ENCODE results near the gene SNX10.

SNX10 gene

DNA sequence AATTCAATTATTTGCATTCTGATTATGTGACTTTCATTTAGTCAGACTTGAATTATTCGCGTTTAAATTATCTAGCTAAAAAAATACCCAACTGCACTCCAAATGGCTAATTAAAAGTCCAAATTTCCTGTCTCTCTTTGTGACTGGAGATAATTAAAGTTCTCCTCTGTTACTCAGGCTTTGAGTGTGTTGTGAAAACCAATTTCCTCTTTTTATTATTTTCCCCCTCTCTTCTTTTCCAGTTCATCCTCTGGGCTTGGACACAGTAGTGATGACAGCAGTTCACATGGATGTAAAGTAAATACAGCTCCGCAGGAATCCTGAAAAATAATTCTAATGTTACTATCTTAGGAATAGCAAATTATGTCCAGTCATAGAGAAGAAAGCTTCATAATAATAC, 80.6 kb downstream of the SNX10 start:
- DNase-seq = no peak

DNA sequence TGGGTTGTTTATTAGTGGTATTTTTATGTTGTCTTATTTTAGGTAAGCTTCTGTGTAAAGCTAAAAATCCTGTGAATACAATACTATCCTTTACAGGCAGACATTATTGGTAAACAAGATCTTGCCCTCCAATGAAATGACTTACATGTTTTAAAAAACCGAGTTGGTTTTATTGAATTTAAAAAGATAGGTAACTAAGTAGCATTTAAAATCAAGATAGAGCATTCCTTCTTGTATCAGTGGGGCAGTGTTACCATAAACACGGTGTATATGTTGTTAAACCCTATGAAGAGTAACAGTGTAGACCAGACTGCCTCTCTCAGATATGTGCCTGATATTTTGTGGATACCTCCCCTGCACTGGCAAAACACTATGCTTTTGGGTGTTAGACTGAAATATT, 81.0 kb downstream of the SNX10 start:
- DNase-seq = no peak

DNA sequence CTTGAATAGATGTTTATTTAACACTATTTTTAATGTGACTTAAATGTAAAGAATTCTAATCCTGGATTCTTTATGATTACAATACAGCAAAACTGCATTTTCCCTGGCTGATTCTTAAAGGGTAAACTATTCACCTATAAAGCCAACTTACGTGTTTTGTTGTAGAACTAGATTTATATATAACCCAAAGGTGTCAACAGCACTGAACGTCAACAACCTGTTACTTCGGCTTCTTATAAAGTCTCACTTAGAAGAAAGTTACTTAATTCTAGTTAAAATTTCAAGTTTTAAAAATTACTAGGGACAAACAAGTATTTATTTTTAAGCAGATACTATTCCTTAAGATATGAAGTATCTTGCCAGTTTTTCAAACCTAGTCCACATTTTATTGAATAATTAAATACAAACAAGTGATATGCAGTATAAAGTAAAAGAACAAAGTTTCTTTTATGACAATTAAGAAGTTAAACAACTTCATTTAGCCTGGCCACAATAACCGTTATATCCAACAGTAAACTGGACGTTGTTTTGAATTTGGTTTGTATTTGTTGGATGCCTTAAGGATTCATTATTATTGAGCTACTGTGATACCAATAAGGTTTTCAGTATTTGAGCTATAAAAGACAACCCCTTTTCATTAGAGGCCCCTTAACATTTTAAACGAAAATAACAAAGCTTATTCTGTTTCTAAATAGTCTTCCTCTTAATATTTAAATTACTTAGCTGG, 83.1 kb downstream of the SNX10 start:
- DNase-seq = no peak

DNA sequence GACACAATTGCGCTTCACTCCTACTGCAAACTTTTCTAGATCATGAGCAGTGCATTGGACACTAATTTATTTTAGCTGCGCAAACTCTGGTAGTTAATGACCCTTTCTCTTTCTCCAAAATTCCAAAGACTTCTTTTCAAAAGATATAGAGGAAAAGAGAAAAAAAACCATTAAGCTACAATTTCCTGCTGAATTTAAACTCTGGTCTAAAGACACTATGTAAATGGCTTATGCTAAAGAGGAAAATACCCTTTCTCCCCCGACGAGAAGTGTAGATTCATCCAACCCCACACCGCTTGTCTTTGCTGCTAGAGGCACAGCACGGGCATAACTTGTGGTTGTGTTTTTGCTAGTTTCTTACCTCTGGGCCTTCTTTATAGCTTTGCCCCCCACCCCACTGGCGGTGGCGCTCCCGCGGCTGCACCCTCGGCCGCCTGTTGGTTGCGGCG, 84.1 kb downstream of the SNX10 start:
- DNase-seq = no peak

DNA sequence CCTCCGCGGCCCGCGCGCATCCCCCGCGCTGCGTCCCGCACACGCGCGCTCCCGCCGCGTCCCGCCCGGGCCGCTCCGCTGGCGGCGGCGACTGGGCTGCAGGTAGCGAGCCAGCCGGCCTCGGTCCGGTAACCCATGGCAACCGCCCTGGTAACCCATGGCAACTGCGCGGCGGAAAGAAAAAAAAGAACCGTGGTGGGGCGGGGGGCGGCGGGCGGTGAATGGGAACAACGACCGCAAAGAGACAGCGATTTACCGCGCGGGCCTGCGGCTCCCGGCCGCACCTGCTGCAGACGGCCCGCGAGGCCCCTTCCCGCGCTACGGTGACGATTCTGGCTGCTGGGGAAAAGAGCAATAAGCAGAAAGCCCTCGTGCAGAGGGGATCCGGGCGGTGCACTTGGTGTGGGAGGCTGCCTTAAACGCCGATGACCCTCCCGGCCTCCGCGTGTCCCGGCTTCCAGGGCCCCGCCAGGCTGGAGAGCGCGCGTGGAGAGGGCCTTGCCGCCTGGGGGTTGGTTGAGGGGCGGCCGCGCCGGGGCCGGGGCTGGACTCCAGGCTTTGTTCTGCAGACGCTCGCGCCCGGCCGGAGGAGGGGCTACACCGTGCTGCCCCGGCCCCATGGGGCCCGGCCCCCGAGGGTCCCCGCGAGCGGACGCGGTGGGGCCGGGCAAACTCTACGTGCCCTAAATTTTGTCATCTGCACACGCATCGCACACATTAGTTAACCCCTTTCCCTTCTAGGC, 84.7 kb downstream of the SNX10 start:
- peak; percentile 56 for DNase-seq

DNA sequence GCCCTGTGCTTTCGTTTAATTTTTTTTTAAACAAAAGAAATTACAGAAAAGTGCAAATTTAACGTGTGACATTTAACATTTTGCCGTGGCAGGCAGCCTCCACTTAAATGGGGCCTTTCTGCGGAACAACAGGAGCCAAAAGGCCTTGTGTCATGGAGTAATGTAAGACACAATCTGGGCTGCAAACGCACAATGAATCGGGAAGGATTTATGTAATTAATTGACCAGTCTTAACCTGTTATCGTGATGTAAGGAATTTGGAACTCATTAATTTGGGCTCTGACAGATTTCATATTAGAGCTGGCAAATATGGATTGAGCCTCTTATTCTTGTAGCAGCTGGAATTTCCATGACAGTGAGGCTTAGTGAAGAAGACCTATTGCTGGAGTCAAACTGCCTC, 86.4 kb downstream of the SNX10 start:
- DNase-seq = no peak

DNA sequence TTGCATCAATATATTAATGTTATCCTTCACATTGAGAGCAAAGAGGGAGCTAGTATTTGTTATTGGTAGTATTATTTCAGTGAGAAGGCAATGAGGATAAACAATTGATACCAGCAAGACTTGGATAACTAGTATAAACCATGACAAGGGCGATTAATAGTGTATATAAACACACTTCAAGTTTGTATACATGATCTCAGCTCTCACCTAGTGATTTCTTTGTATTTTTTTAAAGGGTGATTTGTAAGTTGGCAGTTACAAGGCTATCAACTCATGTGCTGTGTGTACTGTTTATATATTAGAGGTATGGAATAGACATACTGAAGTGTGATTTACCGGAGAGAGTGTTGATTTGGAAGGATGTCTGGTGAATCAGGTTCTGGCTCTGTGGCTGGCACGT, 88.0 kb downstream of the SNX10 start:
- DNase-seq = no peak

DNA sequence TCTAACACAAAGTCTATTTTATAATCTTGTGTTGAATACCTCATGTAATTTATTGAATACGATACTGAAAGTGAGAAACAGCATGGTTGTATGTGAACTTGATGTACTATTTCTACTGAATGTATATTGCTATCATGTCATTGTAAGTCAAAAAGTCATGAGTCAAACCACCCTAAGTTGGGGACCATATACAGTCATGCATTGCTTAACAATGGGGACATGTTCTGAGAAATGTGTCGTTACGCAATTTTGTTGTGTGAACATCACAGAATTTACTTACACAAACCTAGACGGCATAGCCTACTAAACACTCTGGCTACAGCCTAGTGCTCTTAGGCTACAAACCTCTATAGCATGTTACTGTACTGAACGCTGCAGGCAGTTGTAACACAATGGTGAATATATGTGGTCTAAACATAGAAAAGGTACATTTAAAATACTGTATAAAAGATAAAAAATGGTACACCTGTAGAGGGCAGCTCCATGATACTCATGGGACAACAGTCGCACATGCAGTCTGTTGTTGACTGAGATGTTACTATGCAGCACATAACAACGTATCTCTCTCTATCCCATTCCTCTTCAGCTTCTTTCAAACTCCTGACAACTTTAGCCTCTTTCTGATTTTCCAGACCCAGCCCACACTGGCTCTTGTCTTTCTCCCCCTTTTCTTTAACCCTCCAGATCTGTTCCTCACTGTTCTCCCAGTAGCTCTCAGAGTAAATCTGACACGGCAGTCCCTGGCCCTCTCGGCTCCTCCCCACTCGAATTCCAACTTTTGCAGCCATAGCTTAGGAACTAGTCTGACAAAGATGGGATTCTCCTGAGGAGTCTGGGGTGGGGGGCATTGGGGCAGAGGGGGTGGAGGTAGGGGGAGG, 90.1 kb downstream of the SNX10 start:
- no peak for DNase-seq

DNA sequence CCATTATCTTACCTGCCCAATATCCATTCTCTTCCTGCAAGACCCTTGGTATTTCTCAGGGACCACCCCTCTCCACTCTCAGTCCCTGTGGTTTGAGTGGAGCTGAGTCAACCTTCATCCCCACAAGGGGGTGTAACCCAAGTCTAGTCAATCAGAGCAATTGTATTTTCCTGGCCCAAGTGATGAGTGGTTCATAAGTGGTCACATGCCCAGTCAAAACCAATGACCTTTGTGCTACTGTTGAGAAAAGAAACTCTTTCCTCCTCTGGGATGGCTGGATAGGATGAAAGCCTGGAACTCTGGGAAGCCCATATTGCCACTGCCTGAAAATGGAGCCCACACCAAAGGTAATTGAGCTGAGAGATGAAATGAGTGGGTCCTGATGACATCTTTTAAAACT, 93.6 kb downstream of the SNX10 start:
- DNase-seq = no peak

DNA sequence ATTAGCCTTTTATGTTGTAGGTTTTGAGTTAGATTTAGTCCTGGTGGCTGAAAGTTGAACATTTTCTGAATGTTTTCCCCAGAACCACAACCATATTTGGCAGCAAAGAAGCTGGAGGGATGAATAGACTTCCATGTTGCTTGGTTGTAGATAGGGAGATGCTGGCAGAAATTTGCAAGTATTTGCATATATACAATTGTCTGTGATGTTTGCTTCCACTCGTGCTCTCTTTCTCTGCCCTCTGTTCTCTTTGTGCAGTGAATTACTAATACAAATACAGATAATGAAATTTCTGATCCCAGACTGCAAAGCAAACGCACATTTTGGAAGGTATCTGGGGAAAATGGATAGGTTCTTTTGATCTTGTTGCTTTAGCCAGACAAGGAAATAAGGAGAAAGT, 96.1 kb downstream of the SNX10 start:
- DNase-seq = no peak

DNA sequence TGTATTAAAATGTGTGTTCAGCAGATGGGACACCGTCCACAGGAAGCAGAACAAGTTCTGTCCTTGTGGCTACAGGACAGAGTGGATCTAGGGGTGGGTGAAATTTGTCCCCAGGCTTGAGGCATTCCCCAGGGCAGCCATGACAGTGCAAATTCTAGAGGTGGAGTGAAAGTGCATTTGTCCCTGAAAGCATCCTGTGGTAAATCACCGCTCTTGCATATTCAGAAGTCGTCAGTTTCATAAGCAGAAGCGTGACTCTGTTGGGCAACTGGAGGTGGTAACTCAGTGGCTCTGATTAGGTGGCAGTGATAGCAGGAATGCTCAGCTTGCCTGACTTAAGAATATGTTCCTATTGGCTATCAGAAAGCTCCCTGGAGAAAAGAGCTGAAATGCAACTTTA, 96.6 kb downstream of the SNX10 start:
- no peak for DNase-seq

DNA sequence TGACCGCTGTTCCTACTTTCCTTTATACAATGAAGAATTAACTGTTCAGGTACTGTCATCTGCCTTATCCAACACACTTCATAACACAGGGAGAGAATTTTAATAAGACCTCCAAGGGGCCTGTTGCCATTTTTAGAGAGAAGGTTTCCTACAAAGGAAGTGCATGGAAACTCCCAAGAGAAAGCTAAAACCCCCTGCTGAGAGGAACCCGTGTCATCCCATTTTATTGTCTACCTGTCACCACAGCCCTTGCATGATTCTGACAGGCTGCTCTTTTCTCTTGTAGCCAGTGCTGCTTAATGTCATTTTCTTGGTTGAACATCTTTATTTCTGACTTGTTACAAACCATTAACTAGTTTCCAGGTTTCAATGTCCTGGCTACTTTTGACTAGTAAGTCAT, 98.4 kb downstream of the SNX10 start:
- no peak for DNase-seq

DNA sequence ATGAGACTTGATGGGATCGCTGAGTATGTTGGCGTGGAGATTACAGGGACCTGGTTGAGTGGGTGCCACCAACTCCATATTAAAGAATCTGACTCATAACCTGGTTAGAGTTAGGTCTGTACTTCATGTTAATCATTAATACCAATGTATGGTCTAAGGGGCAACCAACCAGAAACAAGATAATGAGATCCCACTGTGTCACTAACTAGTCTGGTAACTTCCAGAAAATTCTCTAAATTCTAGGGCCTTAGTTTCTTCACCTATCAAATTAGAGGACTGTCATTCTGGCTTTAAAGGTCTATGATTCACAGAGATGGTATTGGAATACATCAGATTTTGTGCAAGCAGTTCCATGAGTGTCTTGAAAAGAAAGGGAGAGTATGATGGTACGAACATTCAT, 102.2 kb downstream of the SNX10 start:
- no peak for DNase-seq

DNA sequence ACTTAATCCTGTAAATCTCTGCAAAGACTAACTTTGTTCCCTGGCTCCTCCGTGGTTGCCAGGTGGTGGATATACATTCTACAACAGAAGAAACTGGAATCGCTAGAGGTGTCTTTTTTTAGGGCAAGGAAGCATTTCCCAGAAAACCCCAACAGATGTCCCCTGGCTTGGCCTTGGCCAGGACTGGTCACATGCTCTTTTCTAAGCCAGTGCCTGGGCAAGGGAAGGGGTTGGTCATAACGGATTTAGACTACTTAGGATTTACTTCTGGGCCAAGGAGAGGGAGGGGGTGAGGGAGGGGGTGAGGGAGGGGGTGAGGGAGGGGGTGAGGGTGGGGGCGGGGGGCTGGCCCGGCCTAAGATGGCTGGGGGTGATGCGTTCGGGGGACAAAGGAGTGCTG, 105.7 kb downstream of the SNX10 start:
- no peak for DNase-seq

DNA sequence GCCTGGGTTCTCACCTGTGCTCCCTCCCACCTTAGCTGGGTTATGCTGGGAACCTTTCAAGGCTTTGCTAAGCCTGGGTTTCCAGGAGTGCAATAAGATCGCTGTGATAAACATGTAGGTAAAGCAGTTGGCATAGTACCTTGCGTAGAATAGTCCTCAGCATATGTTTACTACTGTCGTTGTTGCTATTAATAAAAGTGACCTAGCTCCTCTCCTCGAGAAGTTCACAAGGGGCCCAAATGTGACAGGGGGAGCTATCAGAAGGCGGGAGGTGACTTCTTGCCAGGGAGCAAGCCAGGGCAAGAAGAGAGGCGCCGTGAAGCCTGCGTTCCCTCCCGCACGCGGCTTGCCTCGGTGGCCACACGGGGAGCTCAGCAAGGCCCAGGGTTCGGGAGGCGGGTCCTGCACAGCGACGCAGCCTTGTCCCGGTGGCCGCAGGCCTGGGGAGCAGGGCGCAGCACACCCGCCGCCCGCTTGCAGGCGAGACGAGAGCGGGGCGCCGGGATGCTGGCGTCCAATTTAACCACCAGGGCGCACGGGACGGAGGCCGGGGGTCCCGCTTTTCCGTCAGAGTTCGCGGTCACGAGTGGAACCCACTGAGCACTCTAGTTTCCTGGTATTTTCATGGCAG, 106.2 kb downstream of the SNX10 start:
- peak; percentile 52 for DNase-seq

DNA sequence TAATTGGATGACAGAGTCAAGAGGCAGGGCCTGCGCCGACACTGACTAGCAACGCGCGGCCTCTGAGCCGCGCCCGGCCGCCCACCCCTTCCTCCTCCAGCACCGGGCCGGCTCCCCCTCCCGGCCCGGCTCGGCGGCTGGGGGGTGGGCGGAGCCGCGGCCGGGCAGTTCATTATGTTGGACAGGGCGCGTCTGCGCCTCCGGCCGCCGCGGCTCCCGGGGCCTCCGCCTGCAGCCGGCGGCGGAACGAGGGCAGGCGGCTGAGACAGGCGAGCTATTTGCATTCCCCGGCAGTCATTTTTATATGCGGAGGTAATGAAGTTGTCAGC, 106.7 kb downstream of the SNX10 start:
- peak; percentile 64 for DNase-seq

DNA sequence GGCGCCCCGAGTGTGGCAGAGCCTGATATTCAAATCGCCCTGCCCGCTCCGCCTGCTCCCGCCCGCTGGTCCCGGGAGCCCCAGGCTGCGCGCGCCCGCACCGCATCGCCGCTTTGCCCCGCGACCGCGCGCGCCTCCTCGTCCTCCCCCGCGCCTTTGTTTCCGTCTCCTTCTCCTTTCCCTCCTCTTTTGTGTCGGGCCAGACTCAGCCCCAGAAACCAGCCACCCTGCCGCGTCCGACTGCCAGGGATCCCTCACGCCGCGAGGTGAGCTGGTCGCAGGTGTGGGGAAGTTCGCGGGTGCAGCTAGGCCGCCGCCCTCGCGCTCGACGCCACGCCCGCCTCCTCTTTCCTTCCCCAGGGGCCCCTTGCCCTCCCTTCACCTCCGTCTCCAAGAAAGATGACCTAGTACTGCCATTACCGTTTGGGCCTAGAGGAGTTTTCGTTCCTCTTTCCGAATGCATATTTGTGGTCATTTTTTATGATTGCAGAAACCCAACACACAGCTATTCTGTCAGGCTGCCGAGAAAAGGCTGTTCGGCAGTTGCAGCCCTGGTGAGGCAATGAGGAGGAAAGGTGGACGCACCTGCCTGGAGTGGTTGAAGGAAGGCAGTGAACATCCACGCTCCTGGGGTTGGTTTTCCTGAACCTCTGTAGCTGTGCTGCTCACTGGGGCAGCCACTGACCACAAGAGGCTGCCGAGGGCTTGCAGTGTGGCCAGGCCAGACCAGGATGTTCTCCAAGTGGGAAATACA, 107.3 kb downstream of the SNX10 start:
- peak; percentile 52 for DNase-seq

DNA sequence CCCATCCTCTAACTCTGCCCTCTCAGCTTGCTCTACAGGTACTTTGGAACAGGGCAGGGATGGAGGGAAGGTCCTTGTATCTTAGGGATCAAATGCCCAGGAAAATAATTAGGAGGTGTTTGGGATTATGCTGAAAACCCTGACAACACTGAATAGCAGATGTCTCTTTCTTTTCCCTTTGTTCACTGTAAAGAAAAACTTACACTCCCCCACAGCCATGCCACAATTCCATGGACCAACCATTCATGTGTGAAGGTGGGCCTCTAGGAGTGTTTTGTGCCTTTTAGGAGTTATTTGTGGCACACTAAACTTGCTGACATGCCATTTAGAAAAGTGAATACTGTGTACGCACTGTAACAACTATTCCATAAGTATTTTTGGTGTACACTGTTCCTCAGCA, 108.1 kb downstream of the SNX10 start:
- no peak for DNase-seq

DNA sequence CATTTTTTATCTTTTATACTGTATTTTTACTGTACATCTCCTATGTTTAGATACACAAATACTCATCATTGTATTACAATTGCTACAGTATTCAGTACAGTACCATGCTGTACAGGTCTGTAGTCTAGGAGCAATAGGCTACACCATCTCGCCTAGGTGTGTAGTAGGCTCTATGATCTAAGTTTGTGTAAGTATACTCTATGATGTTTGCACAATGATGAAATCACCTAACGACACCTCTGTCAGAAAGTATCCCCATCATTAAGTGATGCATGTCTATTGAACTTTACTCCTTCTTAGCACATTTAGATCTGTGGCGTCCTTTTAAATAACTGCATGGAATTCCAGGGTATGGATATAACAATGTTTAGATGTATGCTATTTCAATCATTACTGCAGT, 112.0 kb downstream of the SNX10 start:
- no peak for DNase-seq

DNA sequence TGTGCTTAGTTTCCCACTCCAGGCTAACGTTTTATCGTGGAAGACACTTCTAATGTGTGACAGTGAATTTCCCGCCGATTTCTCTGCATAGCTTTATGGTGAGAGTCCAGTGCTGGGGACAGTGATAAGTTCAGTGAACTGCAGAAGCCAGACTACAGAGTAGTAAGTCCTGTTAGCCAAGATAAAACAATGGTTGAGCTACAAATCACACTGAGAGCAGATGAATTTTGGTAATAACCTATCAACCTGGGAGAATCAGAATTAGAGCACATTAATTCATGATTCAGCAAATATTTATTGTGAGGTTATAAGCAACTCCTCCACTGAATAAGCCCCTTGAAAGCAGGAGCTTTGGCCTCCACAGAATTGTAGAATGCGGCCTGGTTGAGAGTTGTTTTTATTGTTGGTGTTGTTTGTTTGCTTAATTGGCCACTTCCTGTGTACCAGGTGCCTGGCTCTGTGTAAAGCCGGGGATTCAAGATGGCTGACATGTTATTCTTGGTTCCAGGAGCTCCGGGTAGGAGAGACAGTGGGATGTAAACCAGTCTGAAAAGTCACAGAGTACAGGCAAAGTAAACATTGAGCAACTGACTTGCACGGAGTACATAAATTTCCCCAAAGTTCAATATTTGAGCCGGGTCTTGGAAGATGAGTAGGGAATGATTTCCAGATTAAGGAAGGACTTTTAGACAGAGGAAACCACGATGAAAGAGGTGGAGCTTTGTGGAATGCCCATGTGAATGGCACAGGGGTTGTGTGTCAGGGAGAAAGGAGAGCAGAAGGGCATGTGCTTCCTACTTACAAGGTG, 112.7 kb downstream of the SNX10 start:
- DNase-seq = no peak

DNA sequence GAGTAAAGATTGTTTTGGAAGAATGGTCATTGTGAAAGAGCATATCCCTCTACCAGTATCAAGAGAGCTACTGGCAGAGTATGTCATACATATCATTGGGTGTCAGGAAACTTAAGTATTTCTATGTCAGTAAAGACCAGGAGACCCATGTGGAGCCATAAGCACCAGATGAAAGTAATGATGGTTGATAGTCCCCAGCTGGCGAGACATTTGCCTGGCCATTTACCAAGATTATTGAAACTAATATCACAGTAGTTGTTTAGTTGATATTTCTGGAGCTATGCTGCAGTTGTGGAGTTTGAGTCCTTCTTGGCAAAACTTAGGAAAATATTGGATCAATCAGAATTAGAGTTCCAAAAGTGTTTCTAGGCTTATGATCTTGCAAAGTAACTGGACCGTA, 114.8 kb downstream of the SNX10 start:
- DNase-seq = no peak

Data from stimulated activated CD4-positive, alpha-beta T cell treated with anti-CD3 and anti-CD28 coated beads, Interleukin-15, amount 100 ng/mL, for 24 hours (primary cell).